ENCODE data around the gene ANKRD44.

Gene ANKRD44

GRCh38 chr2:197307933-197308521, 2.6 kb downstream of the ANKRD44 start:
- no peak overlapping the region for H2BK5ac ChIP-seq (ENCODE audit: low read depth, low read length, poor library complexity, severe bottlenecking)
- H3K4me2 ChIP-seq (ENCODE audit: low read length, poor library complexity, severe bottlenecking) = no peak overlapping the region
- H3K79me1 ChIP-seq (replicated peaks; ENCODE audit: low read length, poor library complexity, severe bottlenecking) = peaks cover 12% of the 10 kb centered on the region
- H3K27ac ChIP-seq (ENCODE audit: low read length, poor library complexity, severe bottlenecking) = no peak overlapping the region
- no peak overlapping the region for H3K14ac ChIP-seq (ENCODE audit: low read length in 2 of 2)
- no peak overlapping the region for H3K4ac ChIP-seq (ENCODE audit: low read depth in 1 of 2, low read length in 2 of 2)
- H3K27me3 ChIP-seq (ENCODE audit: control insufficient read depth in 1 of 2, insufficient read depth in 1 of 2, low read length in 2 of 2) = no peaks in the 10 kb centered on the region
- no peak overlapping the region for H2AK5ac ChIP-seq (ENCODE audit: low read length, severe bottlenecking)
- peaks cover 11% of the 10 kb centered on the region for H3K4me1 ChIP-seq (ENCODE audit: control insufficient read depth, insufficient read depth, low read depth, low read length)
- H2AFZ ChIP-seq (ENCODE audit: low read depth, low read length) = no peak overlapping the region
- no peak overlapping the region for H3K18ac ChIP-seq (ENCODE audit: low read depth in 1 of 2, low read length in 2 of 2)
- no peak overlapping the region for H3K4me3 ChIP-seq (ENCODE audit: insufficient read depth in 1 of 2, low read depth in 1 of 2, low read length in 2 of 2)
- H2BK120ac ChIP-seq (ENCODE audit: low read depth, low read length) = no peak overlapping the region
- no peak overlapping the region for H4K91ac ChIP-seq (ENCODE audit: low read length)
- no peak overlapping the region for H3K9ac ChIP-seq (ENCODE audit: low read length)
- no peak for DNase-seq
- H3K9me3 ChIP-seq (ENCODE audit: control insufficient read depth, low read length) = no peaks in the 10 kb centered on the region
- H3K23ac ChIP-seq (ENCODE audit: low read length in 2 of 2) = no peak overlapping the region
- H2BK15ac ChIP-seq (ENCODE audit: low read depth, poor library complexity, severe bottlenecking) = no peak overlapping the region
- H2BK12ac ChIP-seq (ENCODE audit: low read length in 2 of 2) = no peak overlapping the region
- 98% methylated on average over 4 of the region's 7 CpGs for whole genome bisulfite sequencing
- H3K36me3 ChIP-seq (ENCODE audit: control insufficient read depth in 1 of 2, insufficient read depth in 2 of 2, low read depth in 1 of 2, low read length in 2 of 2) = no peaks in the 10 kb centered on the region
- H4K8ac ChIP-seq (ENCODE audit: low read length) = no peak overlapping the region

GRCh38 chr2:197307236-197307932, 3.2 kb downstream of the ANKRD44 start:
- no peak overlapping the region for H3K4me3 ChIP-seq (ENCODE audit: insufficient read depth in 1 of 2, low read depth in 1 of 2, low read length in 2 of 2)
- no peaks in the 10 kb centered on the region for H3K36me3 ChIP-seq (ENCODE audit: control insufficient read depth in 1 of 2, insufficient read depth in 2 of 2, low read depth in 1 of 2, low read length in 2 of 2)
- 79% methylated on average over 1 of the region's 1 CpG for WGBS
- no peak overlapping the region for H2BK12ac ChIP-seq (ENCODE audit: low read length in 2 of 2)
- H2BK15ac ChIP-seq (ENCODE audit: low read depth, poor library complexity, severe bottlenecking) = no peak overlapping the region
- no peak overlapping the region for H3K9ac ChIP-seq (ENCODE audit: low read length)
- no peaks in the 10 kb centered on the region for H3K9me3 ChIP-seq (ENCODE audit: control insufficient read depth, low read length)
- no peak overlapping the region for H3K14ac ChIP-seq (ENCODE audit: low read length in 2 of 2)
- peaks cover 18% of the 10 kb centered on the region for H3K79me1 ChIP-seq (replicated peaks; ENCODE audit: low read length, poor library complexity, severe bottlenecking)
- DNase-seq = no peak
- no peak overlapping the region for H2BK120ac ChIP-seq (ENCODE audit: low read depth, low read length)
- peaks cover 11% of the 10 kb centered on the region for H3K4me1 ChIP-seq (ENCODE audit: control insufficient read depth, insufficient read depth, low read depth, low read length)
- H4K8ac ChIP-seq (ENCODE audit: low read length) = no peak overlapping the region
- no peak overlapping the region for H2AFZ ChIP-seq (ENCODE audit: low read depth, low read length)
- no peak overlapping the region for H3K23ac ChIP-seq (ENCODE audit: low read length in 2 of 2)
- H3K4me2 ChIP-seq (ENCODE audit: low read length, poor library complexity, severe bottlenecking) = no peak overlapping the region
- no peak overlapping the region for H2BK5ac ChIP-seq (ENCODE audit: low read depth, low read length, poor library complexity, severe bottlenecking)
- no peak overlapping the region for H3K4ac ChIP-seq (ENCODE audit: low read depth in 1 of 2, low read length in 2 of 2)
- no peak overlapping the region for H3K27ac ChIP-seq (ENCODE audit: low read length, poor library complexity, severe bottlenecking)
- H2AK5ac ChIP-seq (ENCODE audit: low read length, severe bottlenecking) = no peak overlapping the region
- no peak overlapping the region for H4K91ac ChIP-seq (ENCODE audit: low read length)
- no peak overlapping the region for H3K18ac ChIP-seq (ENCODE audit: low read depth in 1 of 2, low read length in 2 of 2)
- no peaks in the 10 kb centered on the region for H3K27me3 ChIP-seq (ENCODE audit: control insufficient read depth in 1 of 2, insufficient read depth in 1 of 2, low read length in 2 of 2)

GRCh38 chr2:197306696-197307040, 3.9 kb downstream of the ANKRD44 start:
- no peak overlapping the region for H3K14ac ChIP-seq (ENCODE audit: low read length in 2 of 2)
- H2BK15ac ChIP-seq (ENCODE audit: low read depth, poor library complexity, severe bottlenecking) = no peak overlapping the region
- H3K27ac ChIP-seq (ENCODE audit: low read length, poor library complexity, severe bottlenecking) = no peak overlapping the region
- H2BK5ac ChIP-seq (ENCODE audit: low read depth, low read length, poor library complexity, severe bottlenecking) = no peak overlapping the region
- peaks cover 23% of the 10 kb centered on the region for H3K79me1 ChIP-seq (replicated peaks; ENCODE audit: low read length, poor library complexity, severe bottlenecking)
- H3K4me3 ChIP-seq (ENCODE audit: insufficient read depth in 1 of 2, low read depth in 1 of 2, low read length in 2 of 2) = no peak overlapping the region
- no peaks in the 10 kb centered on the region for H3K9me3 ChIP-seq (ENCODE audit: control insufficient read depth, low read length)
- 87% methylated on average over 3 of the region's 3 CpGs for WGBS
- no peak for DNase-seq
- H3K4ac ChIP-seq (ENCODE audit: low read depth in 1 of 2, low read length in 2 of 2) = no peak overlapping the region
- H4K91ac ChIP-seq (ENCODE audit: low read length) = no peak overlapping the region
- H2BK12ac ChIP-seq (ENCODE audit: low read length in 2 of 2) = no peak overlapping the region
- no peak overlapping the region for H4K8ac ChIP-seq (ENCODE audit: low read length)
- no peak overlapping the region for H2AFZ ChIP-seq (ENCODE audit: low read depth, low read length)
- no peak overlapping the region for H2AK5ac ChIP-seq (ENCODE audit: low read length, severe bottlenecking)
- H3K9ac ChIP-seq (ENCODE audit: low read length) = no peak overlapping the region
- H3K27me3 ChIP-seq (ENCODE audit: control insufficient read depth in 1 of 2, insufficient read depth in 1 of 2, low read length in 2 of 2) = no peaks in the 10 kb centered on the region
- no peak overlapping the region for H3K23ac ChIP-seq (ENCODE audit: low read length in 2 of 2)
- no peak overlapping the region for H2BK120ac ChIP-seq (ENCODE audit: low read depth, low read length)
- no peaks in the 10 kb centered on the region for H3K36me3 ChIP-seq (ENCODE audit: control insufficient read depth in 1 of 2, insufficient read depth in 2 of 2, low read depth in 1 of 2, low read length in 2 of 2)
- H3K4me2 ChIP-seq (ENCODE audit: low read length, poor library complexity, severe bottlenecking) = no peak overlapping the region
- no peak overlapping the region for H3K18ac ChIP-seq (ENCODE audit: low read depth in 1 of 2, low read length in 2 of 2)
- H3K4me1 ChIP-seq (ENCODE audit: control insufficient read depth, insufficient read depth, low read depth, low read length) = peaks cover 11% of the 10 kb centered on the region

GRCh38 chr2:197306024-197306695, 4.4 kb downstream of the ANKRD44 start:
- DNase-seq = no peak
- WGBS = 94% methylated on average over 3 of the region's 5 CpGs

More at GRCh38 chr2:197306024-197306695, 4.4 kb downstream of the ANKRD44 start:
- no peak overlapping the region for H2BK120ac ChIP-seq (ENCODE audit: low read depth, low read length)
- H3K4me2 ChIP-seq (ENCODE audit: low read length, poor library complexity, severe bottlenecking) = no peak overlapping the region
- H2AFZ ChIP-seq (ENCODE audit: low read depth, low read length) = no peak overlapping the region
- H3K36me3 ChIP-seq (ENCODE audit: control insufficient read depth in 1 of 2, insufficient read depth in 2 of 2, low read depth in 1 of 2, low read length in 2 of 2) = no peaks in the 10 kb centered on the region
- H3K27me3 ChIP-seq (ENCODE audit: control insufficient read depth in 1 of 2, insufficient read depth in 1 of 2, low read length in 2 of 2) = no peaks in the 10 kb centered on the region
- no peak overlapping the region for H4K8ac ChIP-seq (ENCODE audit: low read length)
- no peak overlapping the region for H3K18ac ChIP-seq (ENCODE audit: low read depth in 1 of 2, low read length in 2 of 2)
- no peaks in the 10 kb centered on the region for H3K9me3 ChIP-seq (ENCODE audit: control insufficient read depth, low read length)
- H4K91ac ChIP-seq (ENCODE audit: low read length) = no peak overlapping the region
- no peak overlapping the region for H3K14ac ChIP-seq (ENCODE audit: low read length in 2 of 2)
- peak overlapping the region in 1 of 2 experiments; percentile 2 for H3K4ac ChIP-seq (ENCODE audit: low read depth in 1 of 2, low read length in 2 of 2)
- H3K9ac ChIP-seq (ENCODE audit: low read length) = no peak overlapping the region
- no peak overlapping the region for H3K4me3 ChIP-seq (ENCODE audit: insufficient read depth in 1 of 2, low read depth in 1 of 2, low read length in 2 of 2)
- H3K23ac ChIP-seq (ENCODE audit: low read length in 2 of 2) = no peak overlapping the region
- H3K79me1 ChIP-seq (replicated peaks; ENCODE audit: low read length, poor library complexity, severe bottlenecking) = peaks cover 23% of the 10 kb centered on the region
- H2BK12ac ChIP-seq (ENCODE audit: low read length in 2 of 2) = no peak overlapping the region
- H2BK15ac ChIP-seq (ENCODE audit: low read depth, poor library complexity, severe bottlenecking) = no peak overlapping the region
- H2AK5ac ChIP-seq (ENCODE audit: low read length, severe bottlenecking) = no peak overlapping the region
- peaks cover 9% of the 10 kb centered on the region for H3K4me1 ChIP-seq (ENCODE audit: control insufficient read depth, insufficient read depth, low read depth, low read length)
- H3K27ac ChIP-seq (ENCODE audit: low read length, poor library complexity, severe bottlenecking) = no peak overlapping the region
- no peak overlapping the region for H2BK5ac ChIP-seq (ENCODE audit: low read depth, low read length, poor library complexity, severe bottlenecking)
